ENCODE data around the gene DEPP1. TPM values are rescaled to one million over a fixed set of nuclear protein-coding genes. Genes with fewer than 3 reads are reported as not detected.
A peak's percentile ranks its signal among the peaks of the same experiment; 100 is the strongest.

Gene DEPP1
- total and polyA plus RNA-seq, 2 of the 13 experiments (the other 11 are each of a cell fraction or from before 2014, with no cell fraction given): 14.8 to 270 TPM

DNA sequence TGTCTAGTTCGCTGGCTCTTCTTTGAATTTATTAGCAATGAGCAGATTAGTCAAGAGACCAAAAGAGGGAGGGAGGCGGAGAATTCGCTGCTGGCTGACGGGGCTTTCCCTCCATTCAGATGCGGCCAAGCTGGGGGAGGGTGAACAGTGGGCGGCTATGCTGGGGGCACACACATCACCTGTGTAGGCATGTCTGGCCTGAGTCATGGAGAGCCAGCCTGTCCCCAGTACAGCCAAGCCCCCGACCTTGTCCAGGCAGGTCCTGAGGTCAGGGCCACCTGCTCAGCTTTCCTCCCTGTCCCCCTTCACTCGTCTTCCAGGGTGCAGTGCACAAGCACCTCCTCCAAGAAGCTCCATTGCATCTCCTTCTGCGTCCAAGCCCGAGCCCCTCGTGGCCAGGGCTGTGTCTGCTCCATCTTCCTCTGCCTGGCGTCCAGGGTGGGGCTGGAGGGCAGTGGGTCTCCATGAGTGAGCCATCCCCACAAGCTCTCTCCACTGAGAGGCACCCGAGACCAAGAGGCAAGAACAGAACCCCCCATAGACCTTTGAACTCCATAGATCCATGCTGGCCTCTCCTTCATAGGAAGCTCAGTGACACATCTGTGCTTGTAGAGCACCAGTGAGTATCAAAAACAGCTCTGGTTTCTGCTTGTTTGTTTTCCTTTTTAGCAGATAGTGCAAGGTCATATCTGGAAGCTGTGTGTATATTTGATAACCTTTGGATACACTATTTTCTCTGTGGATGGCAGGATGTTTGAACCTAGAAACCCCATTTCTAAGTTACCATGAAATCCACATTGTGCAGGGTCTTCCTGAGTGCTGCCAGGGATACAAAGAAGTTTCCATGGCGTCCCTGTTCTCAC is 1.9 kb upstream of the DEPP1 start (continued):
- TF ChIP-seq, protein P1, sequence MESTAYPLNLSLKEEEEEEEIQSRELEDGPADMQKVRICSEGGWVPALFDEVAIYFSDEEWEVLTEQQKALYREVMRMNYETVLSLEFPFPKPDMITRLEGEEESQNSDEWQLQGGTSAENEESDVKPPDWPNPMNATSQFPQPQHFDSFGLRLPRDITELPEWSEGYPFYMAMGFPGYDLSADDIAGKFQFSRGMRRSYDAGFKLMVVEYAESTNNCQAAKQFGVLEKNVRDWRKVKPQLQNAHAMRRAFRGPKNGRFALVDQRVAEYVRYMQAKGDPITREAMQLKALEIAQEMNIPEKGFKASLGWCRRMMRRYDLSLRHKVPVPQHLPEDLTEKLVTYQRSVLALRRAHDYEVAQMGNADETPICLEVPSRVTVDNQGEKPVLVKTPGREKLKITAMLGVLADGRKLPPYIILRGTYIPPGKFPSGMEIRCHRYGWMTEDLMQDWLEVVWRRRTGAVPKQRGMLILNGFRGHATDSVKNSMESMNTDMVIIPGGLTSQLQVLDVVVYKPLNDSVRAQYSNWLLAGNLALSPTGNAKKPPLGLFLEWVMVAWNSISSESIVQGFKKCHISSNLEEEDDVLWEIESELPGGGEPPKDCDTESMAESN (CRISPR knock-in tag; conservative IDR thresholded peaks at IDR 0.05): no peak
- TF ChIP-seq ZNF672 (CRISPR knock-in tag; IDR thresholded peaks at IDR 0.05) (no peak), ZNF205 (CRISPR knock-in tag; IDR thresholded peaks at IDR 0.05) (peak; percentile 98), SATB2 (CRISPR knock-in tag; IDR thresholded peaks at IDR 0.05) (no peak; the same call in 1 of the 2 replicates), GABPB1 (CRISPR knock-in tag; IDR thresholded peaks at IDR 0.05) (peak; percentile 50; the same call in 1 of the 2 replicates), CBX2 (IDR thresholded peaks at IDR 0.05; ENCODE audit: low read depth, low read length) (no peak), CBX2 (CRISPR knock-in tag; IDR thresholded peaks at IDR 0.05; ENCODE audit: low read depth) (no peak)
- TF ChIP-seq, protein P2, sequence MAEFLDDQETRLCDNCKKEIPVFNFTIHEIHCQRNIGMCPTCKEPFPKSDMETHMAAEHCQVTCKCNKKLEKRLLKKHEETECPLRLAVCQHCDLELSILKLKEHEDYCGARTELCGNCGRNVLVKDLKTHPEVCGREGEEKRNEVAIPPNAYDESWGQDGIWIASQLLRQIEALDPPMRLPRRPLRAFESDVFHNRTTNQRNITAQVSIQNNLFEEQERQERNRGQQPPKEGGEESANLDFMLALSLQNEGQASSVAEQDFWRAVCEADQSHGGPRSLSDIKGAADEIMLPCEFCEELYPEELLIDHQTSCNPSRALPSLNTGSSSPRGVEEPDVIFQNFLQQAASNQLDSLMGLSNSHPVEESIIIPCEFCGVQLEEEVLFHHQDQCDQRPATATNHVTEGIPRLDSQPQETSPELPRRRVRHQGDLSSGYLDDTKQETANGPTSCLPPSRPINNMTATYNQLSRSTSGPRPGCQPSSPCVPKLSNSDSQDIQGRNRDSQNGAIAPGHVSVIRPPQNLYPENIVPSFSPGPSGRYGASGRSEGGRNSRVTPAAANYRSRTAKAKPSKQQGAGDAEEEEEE (CRISPR knock-in tag; IDR thresholded peaks at IDR 0.05; ENCODE audit: borderline replicate concordance): peak; percentile 76; the same call in 1 of the 2 replicates
- TF ChIP-seq, protein P3, sequence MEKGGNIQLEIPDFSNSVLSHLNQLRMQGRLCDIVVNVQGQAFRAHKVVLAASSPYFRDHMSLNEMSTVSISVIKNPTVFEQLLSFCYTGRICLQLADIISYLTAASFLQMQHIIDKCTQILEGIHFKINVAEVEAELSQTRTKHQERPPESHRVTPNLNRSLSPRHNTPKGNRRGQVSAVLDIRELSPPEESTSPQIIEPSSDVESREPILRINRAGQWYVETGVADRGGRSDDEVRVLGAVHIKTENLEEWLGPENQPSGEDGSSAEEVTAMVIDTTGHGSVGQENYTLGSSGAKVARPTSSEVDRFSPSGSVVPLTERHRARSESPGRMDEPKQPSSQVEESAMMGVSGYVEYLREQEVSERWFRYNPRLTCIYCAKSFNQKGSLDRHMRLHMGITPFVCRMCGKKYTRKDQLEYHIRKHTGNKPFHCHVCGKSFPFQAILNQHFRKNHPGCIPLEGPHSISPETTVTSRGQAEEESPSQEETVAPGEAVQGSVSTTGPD (CRISPR knock-in tag; IDR thresholded peaks at IDR 0.05): peak; percentile 60; the same call in 1 of the 2 replicates
- TF ChIP-seq, protein P4, sequence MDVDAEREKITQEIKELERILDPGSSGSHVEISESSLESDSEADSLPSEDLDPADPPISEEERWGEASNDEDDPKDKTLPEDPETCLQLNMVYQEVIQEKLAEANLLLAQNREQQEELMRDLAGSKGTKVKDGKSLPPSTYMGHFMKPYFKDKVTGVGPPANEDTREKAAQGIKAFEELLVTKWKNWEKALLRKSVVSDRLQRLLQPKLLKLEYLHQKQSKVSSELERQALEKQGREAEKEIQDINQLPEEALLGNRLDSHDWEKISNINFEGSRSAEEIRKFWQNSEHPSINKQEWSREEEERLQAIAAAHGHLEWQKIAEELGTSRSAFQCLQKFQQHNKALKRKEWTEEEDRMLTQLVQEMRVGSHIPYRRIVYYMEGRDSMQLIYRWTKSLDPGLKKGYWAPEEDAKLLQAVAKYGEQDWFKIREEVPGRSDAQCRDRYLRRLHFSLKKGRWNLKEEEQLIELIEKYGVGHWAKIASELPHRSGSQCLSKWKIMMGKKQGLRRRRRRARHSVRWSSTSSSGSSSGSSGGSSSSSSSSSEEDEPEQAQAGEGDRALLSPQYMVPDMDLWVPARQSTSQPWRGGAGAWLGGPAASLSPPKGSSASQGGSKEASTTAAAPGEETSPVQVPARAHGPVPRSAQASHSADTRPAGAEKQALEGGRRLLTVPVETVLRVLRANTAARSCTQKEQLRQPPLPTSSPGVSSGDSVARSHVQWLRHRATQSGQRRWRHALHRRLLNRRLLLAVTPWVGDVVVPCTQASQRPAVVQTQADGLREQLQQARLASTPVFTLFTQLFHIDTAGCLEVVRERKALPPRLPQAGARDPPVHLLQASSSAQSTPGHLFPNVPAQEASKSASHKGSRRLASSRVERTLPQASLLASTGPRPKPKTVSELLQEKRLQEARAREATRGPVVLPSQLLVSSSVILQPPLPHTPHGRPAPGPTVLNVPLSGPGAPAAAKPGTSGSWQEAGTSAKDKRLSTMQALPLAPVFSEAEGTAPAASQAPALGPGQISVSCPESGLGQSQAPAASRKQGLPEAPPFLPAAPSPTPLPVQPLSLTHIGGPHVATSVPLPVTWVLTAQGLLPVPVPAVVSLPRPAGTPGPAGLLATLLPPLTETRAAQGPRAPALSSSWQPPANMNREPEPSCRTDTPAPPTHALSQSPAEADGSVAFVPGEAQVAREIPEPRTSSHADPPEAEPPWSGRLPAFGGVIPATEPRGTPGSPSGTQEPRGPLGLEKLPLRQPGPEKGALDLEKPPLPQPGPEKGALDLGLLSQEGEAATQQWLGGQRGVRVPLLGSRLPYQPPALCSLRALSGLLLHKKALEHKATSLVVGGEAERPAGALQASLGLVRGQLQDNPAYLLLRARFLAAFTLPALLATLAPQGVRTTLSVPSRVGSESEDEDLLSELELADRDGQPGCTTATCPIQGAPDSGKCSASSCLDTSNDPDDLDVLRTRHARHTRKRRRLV (CRISPR knock-in tag; IDR thresholded peaks at IDR 0.05): 0 out of 2 replicates have a peak, but pooled peaks have one; percentile 25
- TF ChIP-seq, protein P5, sequence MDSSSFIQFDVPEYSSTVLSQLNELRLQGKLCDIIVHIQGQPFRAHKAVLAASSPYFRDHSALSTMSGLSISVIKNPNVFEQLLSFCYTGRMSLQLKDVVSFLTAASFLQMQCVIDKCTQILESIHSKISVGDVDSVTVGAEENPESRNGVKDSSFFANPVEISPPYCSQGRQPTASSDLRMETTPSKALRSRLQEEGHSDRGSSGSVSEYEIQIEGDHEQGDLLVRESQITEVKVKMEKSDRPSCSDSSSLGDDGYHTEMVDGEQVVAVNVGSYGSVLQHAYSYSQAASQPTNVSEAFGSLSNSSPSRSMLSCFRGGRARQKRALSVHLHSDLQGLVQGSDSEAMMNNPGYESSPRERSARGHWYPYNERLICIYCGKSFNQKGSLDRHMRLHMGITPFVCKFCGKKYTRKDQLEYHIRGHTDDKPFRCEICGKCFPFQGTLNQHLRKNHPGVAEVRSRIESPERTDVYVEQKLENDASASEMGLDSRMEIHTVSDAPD (CRISPR knock-in tag; IDR thresholded peaks at IDR 0.05): 0 out of 2 replicates have a peak, but pooled peaks have one; percentile 45
- TF ChIP-seq, protein P6, sequence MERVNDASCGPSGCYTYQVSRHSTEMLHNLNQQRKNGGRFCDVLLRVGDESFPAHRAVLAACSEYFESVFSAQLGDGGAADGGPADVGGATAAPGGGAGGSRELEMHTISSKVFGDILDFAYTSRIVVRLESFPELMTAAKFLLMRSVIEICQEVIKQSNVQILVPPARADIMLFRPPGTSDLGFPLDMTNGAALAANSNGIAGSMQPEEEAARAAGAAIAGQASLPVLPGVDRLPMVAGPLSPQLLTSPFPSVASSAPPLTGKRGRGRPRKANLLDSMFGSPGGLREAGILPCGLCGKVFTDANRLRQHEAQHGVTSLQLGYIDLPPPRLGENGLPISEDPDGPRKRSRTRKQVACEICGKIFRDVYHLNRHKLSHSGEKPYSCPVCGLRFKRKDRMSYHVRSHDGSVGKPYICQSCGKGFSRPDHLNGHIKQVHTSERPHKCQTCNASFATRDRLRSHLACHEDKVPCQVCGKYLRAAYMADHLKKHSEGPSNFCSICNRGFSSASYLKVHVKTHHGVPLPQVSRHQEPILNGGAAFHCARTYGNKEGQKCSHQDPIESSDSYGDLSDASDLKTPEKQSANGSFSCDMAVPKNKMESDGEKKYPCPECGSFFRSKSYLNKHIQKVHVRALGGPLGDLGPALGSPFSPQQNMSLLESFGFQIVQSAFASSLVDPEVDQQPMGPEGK (CRISPR knock-in tag; IDR thresholded peaks at IDR 0.05): peak; percentile 57
